ENCODE data around the gene BRAT1. TPM values are rescaled to one million over a fixed set of nuclear protein-coding genes. Genes with fewer than 3 reads are reported as not detected.
"Not testable (repeated sequence)": the region's sequence is repeated elsewhere in the genome, so short reads cannot be mapped to it uniquely, and the experiment has no call there.

Gene BRAT1
- total RNA-seq (2014; rRNA removed; shearing (Covaris generic)), result 85.7 and 87.1 TPM in 2 replicates
- 114 and 125 TPM in 2 replicates for polyA plus RNA-seq (2015; cell fraction: cytosol; rRNA removed)
- 380 and 422 TPM in 2 replicates for polyA plus RNA-seq (2015; cell fraction: nucleus; rRNA removed)

DNA sequence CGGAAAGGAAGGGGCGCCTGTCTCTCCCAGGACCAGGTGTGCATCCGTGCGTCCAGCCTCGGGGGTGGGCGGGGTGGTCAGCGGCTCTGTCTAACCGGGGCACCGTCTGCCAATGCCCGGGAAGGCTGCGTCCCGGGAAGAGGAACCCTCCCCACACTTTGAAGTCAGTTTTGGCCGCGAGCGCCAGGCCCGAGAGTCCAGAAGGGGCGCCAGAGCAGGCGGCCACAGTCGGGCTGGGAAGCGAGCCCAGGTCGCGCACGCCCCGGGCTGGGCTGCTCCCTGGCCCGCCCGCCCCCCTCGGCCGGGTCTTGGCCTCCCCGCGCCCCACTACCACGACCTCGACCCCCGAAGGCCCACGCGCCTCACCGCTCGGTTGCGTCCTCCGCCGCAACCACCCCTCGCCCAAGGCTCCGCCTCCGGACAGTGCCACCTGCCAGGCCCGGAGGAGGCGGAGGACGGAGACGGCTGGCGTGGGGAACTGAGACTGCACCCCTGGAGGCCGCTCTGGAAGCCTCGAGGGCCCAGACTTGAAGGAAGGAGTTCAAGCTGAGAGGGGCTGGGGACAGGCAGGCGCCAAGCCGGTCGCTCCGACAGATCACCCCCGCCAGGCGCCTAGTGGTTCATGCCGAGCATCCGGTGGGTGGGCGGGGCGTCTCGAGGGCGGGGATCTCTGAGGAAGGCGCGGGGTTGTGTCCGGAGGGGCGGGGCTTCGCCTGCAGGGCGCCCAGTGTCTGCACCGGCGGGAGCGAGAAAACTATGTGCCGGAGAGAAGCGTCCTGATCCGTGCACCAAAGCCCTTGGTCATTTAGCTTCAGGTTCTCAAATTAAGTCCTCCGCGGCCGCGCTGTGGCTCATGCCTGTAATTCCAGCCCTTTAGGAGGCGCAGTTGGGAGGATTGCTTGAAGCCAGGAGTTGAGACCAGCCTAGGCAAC is at the start of gene BRAT1:
BRAT1 (minus strand) TSS at position 404 of the 932 bp plus-strand sequence. CDS start 1,093 bp downstream, outside the sequence.
- DNase-seq (ENCODE audit: low read depth, low spot score), result peak; percentile 96
- in situ Hi-C loops (cut with HindIII; ENCODE audit: low pct_unique_long_range_greater_than_20kb, low sequenced_read_pairs), result no loop called here

DNA sequence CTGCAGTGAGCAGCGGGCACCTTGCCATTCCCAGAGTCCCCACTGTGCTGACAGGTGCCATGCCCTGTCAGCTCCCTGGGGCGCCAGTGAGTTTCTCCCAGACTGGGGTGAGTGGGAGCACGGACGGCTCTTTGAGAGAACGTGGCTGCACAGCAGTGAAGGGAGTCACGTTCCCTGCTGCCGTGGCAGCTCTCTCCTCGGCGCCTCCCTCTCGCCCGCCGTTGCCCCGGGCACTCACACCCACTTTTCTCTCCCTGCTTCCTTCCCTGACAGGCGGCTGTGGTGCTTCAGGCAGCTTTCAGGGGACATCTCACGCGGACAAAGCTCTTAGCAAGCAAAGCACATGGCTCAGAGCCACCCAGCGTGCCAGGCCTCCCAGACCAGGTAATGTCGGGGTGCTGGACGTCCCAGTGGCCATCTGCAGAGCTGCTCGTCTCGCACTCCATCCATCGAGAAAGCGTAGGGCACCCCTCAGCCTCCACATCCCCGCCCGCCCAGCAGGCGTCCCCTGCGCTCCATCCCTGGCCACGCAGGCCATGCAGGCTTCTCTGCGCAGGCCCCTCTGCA is 49.4 kb upstream of the BRAT1 start:
- DNase-seq (ENCODE audit: low read depth, low spot score), result no peak
- in situ Hi-C loops (cut with HindIII; ENCODE audit: low pct_unique_long_range_greater_than_20kb, low sequenced_read_pairs), result no loop called here

DNA sequence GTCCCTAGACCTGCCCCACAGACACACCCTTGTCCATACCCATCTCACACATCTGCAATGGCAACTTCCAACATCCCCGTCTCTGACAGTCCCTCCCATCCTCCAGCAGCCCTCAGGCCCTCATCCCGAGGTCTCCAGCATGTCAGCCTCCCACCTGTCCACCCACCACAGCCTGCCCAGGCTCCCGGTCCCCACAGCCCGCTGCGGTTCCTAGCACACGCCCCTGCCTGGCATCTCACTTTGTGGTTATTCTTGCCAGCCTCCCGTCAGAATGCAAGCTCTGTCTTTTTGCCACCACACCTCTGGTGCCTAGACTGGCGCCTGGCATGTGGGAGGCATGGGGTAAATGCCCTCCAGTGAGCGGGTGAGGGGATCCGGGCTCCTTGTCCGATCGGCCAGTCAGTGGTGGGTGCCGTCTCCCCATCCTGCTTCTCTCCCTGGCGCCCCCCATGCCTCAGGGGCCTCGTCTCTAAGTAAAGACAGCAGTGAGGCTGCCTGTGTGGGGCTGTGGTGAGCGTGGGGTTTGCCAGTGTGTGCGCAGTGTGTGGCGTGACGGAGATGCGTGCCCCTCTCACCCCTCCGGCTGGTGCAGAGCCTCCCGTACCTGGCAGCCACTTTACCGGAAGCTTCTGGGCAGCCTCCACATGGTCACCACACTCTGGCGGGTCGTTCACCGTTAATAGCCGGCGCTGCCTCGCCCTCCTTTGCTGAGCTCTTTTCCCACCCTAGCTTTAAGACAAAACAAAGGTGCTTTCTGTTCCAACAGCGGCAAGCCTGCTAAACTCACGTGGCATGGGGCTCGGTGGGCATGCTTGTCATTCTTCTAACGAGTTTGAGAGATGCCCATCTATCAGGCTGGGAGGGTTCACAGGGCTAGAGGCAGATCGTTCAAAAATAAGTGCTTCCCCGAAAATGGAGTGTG is 48.0 kb upstream of the BRAT1 start:
- in situ Hi-C loops (cut with HindIII; ENCODE audit: low pct_unique_long_range_greater_than_20kb, low sequenced_read_pairs), result no loop called here
- no peak for DNase-seq (ENCODE audit: low read depth, low spot score)

DNA sequence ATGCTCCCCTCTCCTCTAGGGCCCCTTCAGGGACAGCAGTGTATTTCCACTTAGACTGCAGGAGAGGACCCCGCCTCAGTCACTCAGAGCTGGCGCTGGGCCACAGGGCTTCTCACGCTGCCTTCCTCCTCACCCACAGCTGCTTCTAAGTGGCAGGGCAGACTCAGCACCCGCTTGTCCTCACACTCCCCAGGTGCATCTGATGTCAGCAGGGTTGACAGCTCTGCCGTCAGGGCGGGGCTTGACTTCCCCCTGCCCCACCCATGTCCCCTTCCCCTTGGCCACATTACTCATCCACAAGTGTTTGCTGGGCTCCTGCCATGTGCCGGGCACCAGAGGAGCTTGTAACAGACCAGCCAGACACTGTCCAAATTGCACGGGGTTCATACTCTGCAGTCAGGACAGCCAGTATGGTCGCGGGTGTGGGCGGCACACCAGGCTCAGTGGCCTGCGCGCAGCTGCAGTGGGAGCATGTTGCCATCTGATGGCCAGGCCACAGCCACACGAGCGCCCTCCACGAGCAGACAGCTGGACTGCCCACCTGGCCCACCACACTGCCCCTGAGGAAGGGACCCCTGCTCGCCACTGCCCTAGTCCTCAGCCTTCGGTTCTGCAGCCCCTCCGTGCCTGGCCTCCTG is 47.2 kb upstream of the BRAT1 start:
- DNase-seq (ENCODE audit: low read depth, low spot score), result no peak
- in situ Hi-C loops (cut with HindIII; ENCODE audit: low pct_unique_long_range_greater_than_20kb, low sequenced_read_pairs), result no loop called here

DNA sequence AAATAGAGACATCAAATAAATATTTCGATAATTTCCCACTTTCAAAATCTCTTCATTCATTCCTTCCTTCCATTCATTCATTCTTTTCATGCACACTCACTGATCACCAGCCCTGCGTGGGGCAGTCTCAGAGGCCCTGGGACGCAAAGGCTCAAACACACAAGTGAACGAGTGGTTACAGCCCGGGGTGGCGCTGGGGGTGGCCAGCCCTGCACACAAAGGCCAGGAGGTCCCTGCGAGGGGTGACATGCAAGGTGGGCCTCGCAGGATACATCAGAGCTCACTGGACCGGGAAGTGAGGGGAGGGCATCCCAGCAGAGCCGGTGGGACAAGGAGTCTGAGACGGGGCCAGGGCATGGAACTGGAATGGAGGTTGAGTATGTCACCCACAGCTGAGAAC is 46.6 kb upstream of the BRAT1 start:
- no peak for DNase-seq (ENCODE audit: low read depth, low spot score)
- in situ Hi-C loops (cut with HindIII; ENCODE audit: low pct_unique_long_range_greater_than_20kb, low sequenced_read_pairs), result no loop called here

DNA sequence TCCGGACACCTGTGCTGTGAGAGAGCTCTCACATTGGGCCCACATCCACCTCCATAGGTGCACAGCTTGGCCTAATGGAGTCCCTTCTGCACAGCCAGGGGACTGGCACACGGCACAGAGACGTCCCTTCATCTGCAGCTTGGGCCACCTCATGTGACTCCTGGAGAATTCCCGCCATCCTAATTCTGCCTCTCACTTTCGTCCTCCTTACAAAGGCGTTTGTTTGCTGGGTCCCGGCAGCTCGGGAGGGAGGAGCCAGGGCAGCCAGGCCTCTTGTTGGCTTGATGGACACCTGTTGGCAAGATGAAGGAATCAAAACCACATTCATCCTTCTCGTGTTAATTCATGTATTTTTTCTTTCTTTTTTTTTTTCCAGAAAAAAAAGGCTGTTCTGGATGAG is 45.7 kb upstream of the BRAT1 start:
- DNase-seq (ENCODE audit: low read depth, low spot score), result peak; percentile 92
- in situ Hi-C loops (cut with HindIII; ENCODE audit: low pct_unique_long_range_greater_than_20kb, low sequenced_read_pairs), result no loop called here

DNA sequence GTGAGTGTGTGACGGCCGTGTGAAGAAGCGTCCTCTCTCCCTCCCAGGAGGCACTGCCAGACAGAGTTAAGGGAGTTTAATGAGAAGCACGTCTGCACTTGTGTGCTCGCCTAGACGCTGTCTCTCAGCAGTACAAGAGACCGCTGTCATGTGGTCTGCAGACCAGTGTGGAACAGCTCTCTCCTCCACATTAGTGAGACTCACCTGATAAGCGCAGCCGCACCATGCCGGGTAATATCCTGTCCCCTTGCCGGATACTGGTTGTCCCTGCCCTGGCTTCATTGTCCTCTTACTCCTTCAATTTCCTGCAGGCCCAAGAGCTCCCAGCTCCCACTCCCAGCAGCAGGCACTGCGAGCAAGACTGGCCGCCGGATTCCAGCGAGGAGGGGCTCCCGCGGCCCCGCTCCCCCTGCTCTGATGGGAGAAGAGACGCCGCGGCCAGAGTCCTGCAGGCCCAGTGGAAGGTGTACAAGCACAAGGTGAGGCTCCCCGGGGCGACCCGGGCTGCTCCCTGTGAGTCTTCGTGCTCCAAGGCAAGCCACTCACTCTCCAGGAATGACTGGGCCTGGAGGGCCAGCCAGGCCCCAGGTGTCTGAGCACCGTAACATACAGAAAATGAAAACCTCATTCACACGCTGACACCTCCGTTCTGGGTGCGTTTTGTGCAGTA is 43.0 kb upstream of the BRAT1 start:
- in situ Hi-C loops (cut with HindIII; ENCODE audit: low pct_unique_long_range_greater_than_20kb, low sequenced_read_pairs), result no loop called here
- no peak for DNase-seq (ENCODE audit: low read depth, low spot score)

DNA sequence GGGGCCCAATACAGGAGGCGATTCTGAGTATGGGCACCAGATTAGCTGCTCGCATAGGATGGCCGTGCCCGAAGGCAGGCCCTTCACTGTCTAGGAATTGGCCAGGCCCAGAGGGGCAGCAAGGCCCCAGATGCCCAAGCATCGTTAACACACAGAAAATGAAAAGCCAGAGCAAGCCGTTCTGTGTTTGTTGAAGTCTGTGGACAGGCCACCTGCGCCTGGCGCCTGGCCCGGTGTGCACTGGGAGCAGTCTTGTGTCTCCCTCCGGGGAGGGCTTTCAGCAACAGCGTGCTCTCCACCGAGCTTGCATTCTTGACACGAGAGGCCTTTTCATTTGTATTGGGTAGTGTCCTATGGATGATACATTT is 41.9 kb upstream of the BRAT1 start:
- in situ Hi-C loops (cut with HindIII; ENCODE audit: low pct_unique_long_range_greater_than_20kb, low sequenced_read_pairs), result no loop called here
- DNase-seq (ENCODE audit: low read depth, low spot score), result no peak

DNA sequence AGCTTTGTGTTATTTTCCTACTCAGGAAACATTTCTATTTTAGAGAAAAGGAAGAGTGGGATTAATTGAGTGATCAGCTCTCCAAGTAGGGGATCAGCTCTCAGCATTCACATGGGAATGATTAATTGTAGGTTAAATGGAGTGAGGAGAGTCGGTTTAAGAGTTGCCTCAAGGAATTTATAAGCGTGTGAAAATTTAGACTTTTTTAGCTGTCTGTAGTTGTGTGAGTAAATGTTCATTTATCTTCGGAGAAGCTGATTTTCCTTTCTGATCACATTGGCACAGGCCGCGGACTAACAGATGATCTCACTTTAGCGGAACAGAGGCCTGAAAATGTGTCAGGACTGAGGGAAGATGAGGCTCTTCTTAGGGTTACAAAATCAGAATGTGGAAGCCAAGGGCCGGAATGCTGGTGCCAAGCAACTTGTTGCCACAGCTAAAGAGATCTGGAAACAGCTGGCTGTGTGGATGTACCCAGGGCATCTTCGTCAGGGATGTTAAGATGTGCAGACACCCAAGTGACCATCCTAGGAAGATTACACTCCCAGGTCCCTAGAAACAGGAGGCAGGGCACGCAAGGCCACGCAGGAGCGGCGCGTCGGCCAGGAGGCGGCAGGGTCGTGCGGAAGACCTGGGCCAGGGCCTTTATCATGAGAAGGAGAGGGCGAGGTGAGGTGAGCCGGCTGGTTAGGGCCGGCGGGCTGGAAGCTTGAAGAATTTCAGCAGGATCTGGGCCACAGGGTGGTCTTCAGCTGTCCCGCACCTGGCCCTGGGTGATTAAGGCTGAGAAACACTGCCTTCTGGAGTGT is 41.3 kb upstream of the BRAT1 start:
- in situ Hi-C loops (cut with HindIII; ENCODE audit: low pct_unique_long_range_greater_than_20kb, low sequenced_read_pairs), result no loop called here
- no peak for DNase-seq (ENCODE audit: low read depth, low spot score)

DNA sequence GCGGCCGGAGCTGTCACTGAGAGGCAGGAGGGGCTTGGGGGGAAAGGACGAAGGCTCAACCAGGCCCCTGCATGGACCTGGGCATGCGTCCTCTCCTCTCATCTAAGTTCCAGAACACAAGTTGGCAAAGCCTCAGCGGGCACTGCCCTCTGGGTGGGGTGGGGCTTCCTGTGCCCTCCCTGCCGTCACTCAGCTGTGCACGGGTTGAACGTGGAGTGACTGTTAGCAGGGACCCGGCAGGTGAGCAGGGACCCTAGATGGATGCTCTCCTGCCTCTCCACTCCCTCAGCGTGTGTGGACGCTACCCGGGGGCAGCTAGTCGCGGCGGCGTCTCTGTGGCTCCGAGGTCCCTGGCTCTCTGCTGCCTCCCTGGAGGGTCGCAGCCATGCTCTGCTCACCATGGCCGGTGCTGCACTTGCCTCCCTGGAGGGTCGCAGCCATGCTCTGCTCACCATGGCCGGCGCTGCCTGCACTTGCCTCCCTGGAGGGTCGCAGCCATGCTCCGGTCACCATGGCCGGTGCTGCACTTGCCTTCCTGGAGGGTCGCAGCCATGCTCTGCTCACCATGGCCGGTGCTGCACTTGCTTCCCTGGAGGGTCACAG is 40.0 kb upstream of the BRAT1 start:
- in situ Hi-C loops (cut with HindIII; ENCODE audit: low pct_unique_long_range_greater_than_20kb, low sequenced_read_pairs), result no loop called here
- no peak for DNase-seq (ENCODE audit: low read depth, low spot score)

DNA sequence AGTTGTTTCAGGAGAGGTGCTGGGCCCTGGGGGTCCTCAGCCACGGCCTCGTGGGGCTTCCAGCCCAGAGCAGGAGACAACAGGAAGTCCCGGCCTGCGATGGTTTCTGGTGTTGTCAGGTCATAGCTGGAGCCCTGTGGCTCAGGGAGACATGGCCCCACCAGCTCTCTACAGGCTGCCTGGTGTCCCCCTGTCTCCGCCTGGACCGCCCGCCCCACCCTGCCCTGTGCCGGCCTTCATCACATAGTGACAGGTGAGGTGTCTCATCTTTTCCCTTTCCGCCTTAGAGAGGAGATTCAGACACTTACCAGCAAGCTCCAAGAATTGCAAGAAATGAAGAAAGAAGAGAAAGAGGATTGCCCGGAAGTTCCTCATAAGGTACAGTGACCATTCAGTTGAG is 39.3 kb upstream of the BRAT1 start:
- in situ Hi-C loops (cut with HindIII; ENCODE audit: low pct_unique_long_range_greater_than_20kb, low sequenced_read_pairs), result no loop called here
- no peak for DNase-seq (ENCODE audit: low read depth, low spot score)

DNA sequence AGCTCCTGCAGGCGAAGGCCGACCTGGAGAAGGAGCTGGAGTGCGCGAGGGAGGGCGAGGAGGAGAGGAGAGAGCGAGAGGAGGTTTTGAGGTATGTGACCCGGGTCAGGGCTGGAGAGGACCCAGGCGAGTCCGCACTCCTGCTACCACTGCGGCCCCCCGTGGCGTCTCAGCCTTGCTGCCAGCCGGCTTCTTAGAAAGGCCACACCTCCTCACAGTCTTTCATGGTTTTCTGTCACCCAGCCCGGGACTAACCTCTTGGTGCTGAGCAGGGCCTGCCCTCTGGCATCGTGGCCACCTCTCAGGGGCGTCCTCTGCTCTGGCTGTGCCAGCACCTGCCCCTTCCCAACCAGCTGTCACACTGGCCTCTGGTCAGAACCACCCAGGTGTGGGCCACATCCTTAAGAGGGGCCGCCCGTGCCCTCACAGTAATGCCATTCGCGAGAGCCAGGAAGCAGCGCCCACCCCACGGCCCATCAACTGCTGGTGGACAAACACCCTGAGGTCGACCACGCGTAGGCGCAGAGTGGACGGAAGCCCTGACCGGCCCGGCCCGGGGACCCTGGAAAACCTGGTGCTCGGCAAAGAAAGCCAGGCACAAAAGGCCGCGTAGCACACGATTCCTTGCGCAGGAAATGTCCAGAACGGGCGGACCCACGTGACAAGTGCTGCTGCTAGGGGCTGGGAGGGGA is 37.9 kb upstream of the BRAT1 start:
- DNase-seq (ENCODE audit: low read depth, low spot score), result no peak
- in situ Hi-C loops (cut with HindIII; ENCODE audit: low pct_unique_long_range_greater_than_20kb, low sequenced_read_pairs), result no loop called here

DNA sequence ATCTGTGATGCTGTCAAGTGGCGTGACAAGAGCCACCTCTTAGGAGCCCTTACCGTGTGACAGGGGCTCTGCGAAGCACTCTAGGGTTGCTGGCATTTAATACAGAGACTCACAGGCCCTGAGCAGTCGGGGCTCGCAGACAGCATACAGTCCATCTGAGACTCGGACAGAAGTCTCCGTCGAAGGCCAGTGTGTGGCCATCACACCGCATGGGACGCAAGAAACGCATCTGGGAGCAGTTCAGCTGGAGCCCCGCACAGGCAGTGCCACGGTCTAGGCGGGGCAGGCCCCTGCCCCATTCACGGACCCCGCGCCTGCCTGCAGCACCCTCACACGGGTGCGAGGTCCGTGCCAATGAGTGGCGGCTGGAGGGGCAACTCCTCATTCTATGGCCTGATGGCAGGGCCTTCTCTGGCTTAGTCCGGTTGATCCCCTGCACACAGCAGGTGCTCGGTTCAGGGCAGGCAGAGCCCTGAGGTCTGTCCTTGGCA is 37.1 kb upstream of the BRAT1 start:
- DNase-seq (ENCODE audit: low read depth, low spot score), result no peak
- in situ Hi-C loops (cut with HindIII; ENCODE audit: low pct_unique_long_range_greater_than_20kb, low sequenced_read_pairs), result no loop called here

DNA sequence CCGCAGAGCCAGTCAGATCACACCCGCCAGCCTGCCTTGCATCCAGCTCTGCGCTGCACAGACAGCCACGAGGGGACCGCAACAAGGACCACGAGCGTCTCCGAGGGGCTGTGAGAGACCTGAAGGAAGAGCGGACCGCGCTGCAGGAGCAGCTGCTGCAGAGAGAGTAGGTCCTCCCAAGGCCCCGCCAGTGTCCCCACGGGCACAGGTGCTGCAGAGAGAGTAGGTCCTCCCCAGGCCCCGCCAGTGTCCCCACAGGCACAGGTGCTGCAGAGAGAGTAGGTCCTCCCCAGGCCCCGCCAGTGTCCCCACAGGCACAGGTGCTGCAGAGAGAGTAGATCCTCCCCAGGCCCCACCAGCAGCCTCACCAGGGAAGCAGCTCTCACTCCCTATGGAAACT is 34.6 kb upstream of the BRAT1 start:
- in situ Hi-C loops (cut with HindIII; ENCODE audit: low pct_unique_long_range_greater_than_20kb, low sequenced_read_pairs); DNase-seq (ENCODE audit: low read depth, low spot score): not testable (repeated sequence)

DNA sequence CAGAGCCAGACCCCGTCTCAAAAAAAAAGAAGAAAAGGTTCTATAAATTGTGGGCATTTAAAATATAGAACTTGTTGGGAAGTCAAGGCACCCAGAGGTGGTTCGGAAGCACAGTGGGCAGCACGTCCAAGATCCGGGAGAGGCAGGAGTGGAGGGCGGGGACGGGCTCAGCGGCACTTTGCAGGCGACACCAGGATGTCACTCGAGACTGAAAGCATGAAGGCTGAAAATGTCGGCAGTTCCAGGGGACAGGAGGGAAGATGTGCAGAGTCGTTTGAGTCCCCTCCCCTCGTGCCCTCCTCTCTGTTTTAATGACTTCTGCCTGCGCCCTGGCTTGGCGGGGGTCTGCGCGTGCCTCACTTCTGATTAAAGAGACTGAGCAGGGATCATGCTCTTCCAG is 34.0 kb upstream of the BRAT1 start:
- DNase-seq (ENCODE audit: low read depth, low spot score), result no peak
- in situ Hi-C loops (cut with HindIII; ENCODE audit: low pct_unique_long_range_greater_than_20kb, low sequenced_read_pairs), result no loop called here

Measured in SK-MEL-5 (cell line).